DMS114 treated with DMSO at 0.1 percent for 48 hours (cell line): ENCODE results near the gene NEURL1B.
"Not testable (repeated sequence)": the region's sequence is repeated elsewhere in the genome, so short reads cannot be mapped to it uniquely, and the experiment has no call there.

Experiments used
- DNase-seq: peaks from one replicate; lab custom pipeline; 2025; ENCODE audit not compliant: unreplicated experiment; lab: John Stamatoyannopoulos, UW

The NEURL1B gene

DNA sequence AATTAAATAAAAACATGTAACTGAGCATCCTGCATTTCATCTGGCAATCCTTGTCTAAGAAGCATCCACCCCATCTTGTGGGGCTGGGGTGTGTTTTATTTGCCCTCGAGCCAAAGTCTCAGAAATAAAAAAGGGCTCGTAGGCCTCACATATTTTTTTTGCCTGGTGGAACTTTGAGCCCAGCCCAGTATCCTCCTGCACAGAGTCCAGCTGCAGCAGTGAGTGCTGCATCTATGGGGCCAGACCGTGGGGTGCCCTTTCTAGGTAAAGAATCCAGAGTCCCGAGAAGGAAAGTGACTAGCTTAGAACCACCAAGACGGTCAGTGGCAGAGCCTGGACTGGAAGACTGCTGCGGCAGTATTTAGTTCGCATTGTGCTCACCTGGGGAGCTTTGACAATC lies 33.1 kb downstream of the NEURL1B start:
- DNase-seq, result no peak

DNA sequence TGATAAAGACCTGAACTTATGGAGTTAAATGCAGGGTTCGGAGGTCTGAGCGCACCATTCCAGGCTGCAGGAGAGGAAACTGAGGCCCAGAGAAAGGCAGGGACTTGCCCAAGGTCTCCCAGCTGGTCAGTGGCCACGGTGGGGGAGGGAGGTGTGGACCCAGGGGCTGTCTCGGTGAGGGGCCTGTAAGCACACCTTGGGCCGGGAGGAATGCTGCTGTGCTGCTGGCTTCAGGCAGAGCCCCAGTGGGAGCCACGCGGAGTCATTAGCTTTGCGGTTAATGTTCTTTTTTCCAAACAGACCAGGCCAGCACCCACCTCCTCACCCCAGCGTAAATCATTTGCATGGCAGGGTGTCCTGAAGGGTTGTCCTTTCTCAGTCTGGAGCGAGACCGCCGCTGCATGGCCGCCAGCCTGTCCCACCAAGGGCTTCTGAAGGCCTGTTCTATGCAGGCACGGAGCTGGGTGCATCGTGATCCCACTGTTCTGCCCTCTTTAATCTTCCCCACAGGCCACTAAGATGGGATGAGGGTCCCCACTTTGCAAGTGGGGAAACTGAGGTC lies 35.9 kb downstream of the NEURL1B start:
- no peak for DNase-seq

DNA sequence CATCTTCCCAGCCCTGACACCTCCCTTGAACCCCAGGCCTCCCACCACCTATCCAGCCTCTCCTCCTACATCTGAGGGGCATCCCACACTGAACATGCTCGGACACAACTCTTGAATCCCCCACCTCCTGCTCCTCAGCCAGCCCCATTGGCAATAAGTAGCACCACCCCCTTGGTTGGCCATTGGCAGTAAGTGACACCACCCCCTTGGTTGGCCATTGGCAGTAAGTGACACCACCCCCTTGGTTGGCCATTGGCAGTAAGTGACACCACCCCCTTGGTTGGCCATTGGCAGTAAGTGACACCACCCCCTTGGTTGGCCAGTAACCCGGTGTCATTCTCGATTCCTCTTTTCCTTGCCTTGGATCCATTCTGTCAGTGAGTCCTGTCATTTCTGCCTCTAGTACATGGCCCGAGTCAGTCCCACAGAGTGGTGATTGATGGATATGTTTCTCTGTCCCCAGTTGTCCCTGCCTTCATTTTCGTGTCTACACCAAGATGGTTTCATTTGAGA lies 37.4 kb downstream of the NEURL1B start:
- DNase-seq, result not testable (repeated sequence)

DNA sequence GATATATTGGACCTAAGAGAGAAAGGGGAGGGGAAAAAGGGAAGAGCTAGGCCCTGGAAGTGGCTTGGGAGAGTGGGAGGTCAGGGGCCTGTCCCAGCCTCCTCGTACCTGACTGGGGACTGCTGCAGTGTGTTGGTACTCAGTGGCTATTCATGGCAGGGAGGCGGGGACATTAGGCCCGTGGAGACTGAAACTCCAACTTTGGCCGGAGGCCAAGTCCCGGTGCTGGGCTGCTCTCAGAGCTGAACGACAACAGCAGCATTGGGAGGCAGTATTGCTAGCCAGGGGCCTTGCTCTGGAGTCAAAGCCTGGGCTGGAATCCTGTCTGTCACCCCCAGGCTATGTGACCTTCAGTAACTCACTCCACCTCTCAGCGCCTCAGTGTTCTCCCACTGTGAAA lies 37.8 kb downstream of the NEURL1B start:
- DNase-seq, result no peak

DNA sequence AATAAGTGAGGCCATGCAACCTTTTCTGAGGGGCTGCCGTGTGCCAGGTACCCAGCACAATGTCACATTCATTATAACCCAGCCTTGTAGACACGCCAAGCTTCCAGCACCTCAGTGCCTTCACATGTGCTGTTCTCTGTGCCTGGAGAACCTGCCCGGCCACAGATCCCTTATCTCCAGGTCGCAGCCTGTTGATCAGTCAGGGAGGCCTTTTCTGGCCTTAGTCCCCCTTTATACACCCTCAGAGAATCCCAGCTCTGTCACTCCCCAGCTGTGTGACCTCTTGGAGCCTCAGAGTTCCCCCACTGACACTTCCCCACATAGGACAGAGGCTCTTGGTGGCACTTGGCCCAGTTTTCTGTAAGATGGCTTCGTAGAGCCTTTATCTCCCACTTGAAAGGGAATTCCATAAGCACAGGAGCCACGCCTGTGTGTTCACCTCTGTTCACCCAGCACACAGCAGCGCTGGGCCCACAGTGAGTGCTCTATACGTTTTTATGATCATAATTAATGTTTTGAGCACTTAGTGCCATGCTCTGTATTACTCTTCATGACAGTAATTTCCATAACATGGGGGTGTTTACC lies 38.7 kb downstream of the NEURL1B start:
- no peak for DNase-seq

DNA sequence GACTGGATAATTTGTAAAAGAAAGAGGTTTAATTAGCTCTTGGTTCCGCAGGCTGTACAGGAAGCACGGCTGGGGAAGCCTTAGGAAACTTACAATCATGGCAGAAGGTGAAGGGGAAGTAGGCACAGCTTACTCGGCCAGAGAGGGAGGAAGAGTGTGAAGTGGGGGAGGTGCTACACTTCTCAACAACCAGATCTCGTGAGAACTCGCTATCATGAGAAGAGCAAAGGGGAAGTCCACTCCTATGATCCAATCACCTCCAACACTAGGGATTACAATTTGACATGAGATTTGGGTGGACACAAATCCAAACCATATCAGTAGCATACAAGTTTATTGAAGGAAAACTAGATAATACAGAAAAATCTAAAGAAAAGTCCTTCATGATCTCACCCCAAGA lies 39.9 kb downstream of the NEURL1B start:
- DNase-seq, result no peak

DNA sequence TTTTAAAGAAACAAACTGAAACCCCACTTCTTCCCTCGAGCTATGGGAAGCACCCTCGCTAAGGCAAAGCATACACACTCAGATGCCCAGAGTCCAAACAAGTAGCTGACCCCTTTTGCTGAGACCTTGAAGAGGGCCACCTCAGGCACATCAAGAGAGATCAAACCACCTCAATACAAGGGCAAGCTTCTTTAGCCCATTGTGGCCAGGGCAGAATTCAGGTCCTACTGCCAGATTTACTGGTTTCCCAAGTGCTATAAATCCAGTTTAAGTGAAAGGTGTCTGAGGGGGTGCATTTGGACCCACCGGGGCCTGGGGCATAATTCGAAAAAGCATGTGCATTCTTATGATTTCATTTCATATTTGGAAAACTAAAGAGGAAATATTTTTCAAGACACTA lies 40.4 kb downstream of the NEURL1B start:
- DNase-seq, result no peak

DNA sequence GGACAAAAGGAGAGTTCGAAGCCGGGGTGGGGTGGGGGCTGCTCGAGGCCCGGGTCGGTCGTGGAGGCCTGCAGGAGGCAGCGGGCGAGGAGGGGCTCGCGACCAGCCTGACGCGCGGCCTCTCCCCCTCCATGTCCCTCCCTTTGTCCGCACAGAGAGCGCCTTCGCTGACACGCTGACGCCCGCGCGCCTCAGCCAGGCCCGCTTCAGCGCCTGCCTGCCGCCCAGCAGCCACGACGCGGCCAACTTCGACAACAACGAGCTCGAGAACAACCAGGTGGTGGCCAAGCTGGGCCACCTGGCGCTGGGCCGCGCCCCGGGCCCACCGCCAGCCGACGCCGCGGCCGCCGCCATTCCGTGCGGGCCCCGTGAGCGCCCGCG lies 42.2 kb downstream of the NEURL1B start:
- DNase-seq, result no peak

DNA sequence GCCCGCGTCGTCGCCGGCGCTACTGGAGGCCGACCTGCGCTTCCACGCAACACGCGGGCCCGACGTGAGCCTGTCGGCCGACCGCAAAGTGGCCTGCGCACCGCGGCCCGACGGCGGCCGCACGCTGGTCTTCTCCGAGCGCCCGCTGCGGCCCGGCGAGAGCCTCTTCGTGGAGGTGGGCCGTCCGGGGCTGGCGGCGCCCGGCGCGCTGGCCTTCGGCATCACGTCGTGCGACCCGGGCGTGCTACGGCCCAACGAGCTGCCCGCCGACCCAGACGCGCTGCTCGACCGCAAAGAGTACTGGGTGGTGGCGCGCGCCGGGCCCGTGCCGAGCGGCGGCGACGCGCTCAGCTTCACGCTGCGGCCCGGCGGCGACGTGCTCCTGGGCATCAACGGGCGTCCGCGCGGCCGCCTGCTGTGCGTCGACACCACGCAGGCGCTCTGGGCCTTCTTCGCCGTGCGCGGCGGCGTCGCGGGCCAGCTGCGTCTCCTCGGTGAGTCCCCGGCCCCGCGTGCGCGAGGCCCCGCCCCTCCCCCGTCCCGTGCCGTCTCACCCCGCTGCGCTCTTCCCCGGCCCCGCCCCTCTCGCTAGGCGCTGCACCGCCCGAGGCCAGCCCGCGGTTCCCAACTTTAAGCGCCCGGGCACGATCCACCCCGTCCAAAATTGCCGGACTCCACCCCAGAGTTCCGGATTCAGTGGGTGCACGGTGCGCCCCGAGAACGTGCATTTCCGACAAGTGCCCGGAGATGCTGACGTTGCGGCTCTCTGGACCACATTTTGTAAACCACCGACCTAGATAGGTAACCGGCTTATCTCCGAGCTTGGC lies 42.8 kb downstream of the NEURL1B start:
- no peak for DNase-seq

DNA sequence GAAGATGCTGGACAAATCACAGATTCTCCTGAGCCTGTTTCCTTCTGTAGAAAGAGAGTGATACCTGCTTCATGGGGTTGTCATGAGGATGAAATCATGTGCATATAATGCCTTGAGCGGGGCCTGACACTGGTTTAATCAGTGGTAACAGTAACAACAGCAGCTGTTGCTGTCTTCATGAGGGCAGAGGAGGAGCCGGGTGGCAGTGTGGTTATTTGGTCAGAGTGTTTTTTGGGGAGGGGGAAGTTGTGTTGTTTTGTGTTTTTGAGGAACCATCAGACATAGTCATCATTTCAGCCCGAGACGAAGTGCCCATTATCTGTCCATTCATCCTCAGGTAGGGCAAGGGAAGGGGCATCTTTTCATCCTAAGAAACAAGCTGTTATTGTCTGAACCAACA lies 44.0 kb downstream of the NEURL1B start:
- DNase-seq, result no peak

DNA sequence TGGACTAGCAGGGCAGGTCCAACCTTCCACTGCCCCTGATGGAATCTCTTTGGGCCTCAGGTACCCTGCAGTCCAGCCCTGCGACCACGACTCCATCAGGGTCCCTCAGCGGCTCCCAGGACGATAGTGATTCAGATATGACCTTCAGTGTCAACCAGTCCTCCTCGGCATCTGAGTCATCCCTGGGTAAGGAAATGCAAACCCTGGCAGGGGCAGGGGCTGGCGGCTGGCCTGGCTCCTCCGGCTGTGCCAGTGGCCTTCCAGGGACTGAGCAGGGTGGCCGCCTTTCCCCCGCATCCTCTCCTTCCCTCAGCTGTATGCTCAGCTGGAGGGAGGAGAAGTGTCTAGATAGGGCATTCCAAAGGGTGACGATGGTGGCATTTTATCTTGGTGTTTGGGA lies 45.0 kb downstream of the NEURL1B start:
- DNase-seq, result no peak

DNA sequence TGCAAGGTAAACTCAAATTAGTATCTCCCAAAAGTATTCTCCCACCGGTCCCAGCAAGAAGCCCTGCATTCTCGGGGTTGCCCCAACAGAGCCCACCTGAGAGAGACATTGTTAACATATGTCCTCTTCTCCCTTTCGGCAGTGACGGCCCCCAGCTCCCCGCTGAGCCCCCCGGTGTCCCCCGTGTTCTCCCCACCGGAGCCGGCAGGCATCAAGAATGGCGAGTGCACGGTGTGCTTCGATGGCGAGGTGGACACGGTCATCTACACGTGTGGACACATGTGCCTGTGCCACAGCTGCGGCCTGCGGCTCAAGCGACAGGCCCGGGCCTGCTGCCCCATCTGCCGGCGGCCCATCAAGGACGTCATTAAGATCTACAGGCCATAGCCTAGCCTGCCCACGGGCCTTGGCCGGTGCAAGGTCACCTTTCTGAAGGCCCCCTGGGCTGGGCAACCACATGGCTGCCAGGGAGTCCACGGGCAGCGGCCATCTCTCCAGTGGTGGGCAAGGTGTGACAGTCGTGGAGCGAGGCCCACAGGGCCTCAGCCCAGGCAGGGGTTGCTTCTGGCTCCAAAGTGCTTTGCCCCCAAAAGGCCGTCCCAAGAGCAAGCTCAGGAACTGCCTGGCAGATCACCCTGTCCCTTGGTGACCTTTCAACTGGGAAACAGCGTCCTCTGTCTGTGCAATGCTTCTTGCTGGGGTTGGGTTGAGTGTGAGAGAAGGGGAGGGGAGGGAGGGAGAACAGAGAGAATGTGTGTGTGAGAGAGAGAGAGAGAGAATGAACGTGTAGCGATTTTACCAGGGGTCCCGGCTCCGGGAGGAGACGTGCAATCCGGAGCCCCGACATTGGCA lies 45.7 kb downstream of the NEURL1B start:
- DNase-seq, result no peak

DNA sequence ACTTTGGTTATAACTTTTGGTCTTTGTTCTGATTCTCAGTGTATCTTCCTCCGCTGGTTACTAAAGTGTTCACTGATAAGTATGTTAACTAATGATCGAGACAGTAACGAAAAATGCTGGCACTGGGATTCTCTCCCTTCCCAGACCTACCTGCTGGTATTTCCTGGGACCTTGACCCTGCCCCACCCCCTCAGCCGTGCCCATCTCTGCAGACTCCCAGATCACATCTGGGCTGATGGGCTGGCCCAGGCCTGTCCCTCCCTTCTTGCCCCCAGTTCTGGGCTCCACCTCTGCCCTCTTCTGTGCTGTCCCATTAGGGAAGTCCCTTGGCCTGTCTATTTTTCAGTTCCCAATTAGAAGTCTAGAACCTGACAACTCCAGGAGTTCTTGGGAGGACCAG lies 46.9 kb downstream of the NEURL1B start:
- DNase-seq, result no peak

DNA sequence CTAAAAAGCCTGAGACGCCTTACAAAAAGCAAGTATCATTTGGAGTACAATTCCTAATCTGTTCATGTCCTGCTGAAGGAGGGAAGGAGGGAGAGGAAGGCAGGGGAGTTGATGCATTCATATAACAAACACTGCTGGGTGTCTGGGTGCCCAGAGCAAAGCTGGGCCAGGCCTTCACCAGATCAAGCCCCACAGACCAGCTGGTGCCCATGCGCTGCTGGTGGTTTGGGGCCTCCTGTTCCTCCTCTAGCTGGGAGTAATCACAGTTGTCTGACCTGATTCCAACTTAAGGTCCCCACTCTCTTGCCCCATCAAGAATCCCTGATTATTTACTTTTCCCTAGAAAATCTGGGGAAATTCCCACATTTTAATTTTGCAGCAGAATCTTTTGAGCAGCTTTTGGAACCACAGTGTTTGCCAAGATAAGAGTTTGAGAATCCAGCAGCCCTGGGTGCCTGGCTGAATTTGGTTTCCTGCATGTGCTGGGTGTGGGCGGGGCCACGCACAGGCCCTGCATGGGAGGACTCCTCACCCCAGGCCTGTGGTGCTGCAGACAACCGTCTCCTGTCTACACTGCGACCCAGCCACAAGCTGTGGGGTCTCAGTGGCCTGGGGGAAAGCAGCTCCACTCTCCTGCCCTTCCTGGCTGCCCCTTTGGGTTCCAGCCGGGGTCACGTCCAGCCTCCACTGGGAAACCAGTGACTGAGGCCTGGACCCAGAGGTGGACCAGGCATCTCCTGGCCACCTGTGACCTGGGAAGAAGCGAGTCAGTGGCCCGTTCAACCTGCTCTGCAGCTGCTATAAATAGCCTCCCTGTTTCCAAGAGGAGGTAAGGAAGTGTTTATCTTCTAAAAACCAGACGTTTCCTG lies 47.5 kb downstream of the NEURL1B start:
- DNase-seq, result no peak

DNA sequence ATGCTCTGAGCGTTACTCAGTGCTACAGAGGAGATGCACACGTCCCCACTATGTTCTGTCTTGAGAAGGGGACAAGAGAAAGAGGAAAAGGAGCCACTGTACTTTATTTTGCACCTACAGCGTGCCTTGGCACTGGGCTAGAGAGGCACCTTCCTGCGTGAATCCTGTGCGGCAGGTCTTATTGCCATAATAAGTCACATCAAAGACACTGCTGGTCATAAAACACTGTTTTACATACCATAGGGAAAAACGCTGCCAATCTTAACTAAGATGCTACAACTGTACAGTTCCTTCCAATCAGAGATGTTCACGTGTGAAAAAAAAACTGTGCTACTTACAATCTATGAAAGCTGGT lies 48.1 kb downstream of the NEURL1B start:
- DNase-seq, result no peak

DNA sequence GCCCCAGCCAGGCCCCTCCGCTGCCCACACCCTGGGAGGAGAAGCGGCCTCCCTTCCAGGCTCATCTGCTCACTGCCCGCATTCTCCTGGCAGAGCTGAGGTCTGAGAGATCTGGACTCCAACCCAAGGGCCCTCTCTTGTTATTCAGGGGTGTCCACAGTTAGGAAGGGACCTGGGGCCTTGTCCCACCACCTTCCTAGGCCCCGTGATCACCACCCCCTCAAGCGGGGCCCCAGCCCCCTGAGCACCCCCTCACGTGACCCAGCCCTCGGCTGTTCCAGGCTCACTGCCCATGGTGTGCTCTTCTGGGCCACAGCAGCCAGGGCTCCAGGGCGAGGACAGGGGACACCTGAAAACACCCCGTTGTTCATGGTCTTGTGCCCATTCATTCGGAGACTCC lies 48.7 kb downstream of the NEURL1B start:
- no peak for DNase-seq

DNA sequence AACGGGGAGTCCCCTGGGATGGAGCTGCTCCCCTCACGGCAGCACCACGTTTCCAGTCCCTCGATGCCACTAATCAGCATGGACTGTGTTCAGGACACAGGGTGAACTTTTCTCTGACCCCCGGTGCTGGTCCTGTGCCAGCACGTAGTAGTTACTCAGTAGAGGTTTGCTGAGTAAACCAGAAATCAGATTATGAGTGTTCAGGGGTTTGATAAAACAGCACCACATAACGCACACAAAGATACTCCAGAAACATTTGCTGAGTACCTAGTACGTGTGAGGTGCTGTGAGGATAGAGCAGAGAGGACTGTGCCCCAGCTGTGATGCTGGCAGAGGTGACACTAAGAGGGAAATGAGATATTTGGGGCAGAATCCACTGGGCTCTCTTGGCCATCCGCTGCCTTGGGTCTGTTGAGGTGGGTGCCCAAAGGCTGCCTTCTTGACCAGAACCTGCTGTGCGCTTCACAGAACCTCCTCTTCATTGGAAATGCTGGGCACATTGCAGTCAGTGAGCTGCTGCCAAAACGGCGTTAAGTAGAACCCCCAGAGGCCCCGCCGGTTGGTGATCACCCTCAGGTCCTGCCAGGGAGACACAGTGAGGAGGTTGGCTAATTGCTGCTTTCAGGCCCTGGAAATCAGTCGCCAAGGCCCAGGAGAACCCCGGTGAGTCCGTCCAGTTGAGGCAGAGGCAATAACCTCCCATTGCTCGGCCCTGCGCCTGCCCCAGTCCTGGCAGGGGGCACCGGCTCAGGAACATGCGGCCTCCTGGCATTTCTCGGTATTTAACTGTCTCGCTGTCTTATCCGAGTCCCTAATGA lies 49.4 kb downstream of the NEURL1B start:
- no peak for DNase-seq

DNA sequence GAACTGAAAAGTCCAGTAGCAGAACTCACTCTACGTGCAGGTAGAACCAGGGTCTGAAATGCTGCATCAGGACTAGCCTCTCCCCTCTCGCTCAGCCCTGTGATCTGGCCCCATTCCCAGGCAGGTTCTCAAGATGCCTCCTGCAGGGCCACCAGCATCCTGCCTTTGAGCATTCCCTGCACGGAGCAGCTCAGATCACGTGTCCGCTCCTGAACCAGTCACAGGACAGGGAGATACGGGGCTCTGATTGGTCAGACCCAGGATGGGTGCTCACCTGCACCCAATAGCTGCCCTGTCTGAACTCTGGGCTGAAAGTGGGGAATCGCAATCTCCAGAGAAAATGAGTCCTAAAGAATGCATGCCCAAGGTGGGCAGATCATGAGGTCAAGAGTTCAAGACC lies 50.8 kb downstream of the NEURL1B start:
- DNase-seq, result no peak

DNA sequence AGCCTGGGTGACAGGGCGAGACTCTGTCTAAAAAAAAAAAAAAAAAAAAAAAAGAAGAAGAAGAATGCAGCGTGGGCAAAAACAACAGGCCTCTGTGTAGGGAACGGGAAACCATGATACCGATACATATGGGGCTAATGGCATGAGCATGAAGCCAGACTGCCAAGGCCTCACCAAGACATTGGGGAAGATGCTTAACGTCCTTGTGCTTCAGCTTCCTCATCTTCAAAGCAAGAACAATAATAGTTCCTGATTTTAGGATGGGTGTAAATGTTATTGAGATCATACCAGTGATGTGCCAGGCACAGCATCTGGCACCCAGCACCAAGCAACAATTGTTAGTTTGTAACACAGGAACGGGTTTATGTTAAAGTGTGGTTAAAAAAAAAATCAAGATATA lies 51.4 kb downstream of the NEURL1B start:
- no peak for DNase-seq

DNA sequence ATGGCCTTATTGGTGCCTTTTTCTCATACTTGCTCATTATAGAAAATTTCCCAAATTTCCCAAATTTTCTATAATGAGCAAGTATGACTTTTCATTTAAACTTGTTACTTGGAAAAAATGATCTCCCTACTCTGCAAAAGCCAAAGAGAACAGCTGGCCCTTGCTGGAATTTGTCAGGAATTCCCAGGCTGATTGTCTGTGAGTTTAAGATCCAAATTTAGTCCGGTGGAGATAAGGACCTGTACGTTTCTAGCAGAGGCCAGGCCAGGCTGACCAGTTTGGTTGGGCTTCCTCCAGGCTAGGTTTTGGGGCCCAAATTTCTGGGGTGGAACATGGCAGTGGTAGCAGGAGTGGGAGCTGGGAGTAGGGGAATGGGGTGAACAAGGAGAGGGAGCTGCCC lies 51.9 kb downstream of the NEURL1B start:
- no peak for DNase-seq
